DND-41 (cell line): ENCODE results near the gene UBL7.

Source experiments
- CTCF ChIP-seq: IDR thresholded peaks from 2 replicates; pipeline ENCODE4 v1.5.1; 2012; ENCODE audit warnings: borderline replicate concordance, low read length, moderate library complexity, mild to moderate bottlenecking; ENCODE audit not compliant: poor library complexity, severe bottlenecking; ENCODE audit errors: extremely low read depth
- EZH2 ChIP-seq: IDR thresholded peaks from 3 replicates; pipeline ENCODE4 v1.6.1; 2012; ENCODE audit warnings: borderline replicate concordance, low read depth, mild to moderate bottlenecking, moderate library complexity, low read length, inconsistent platforms; ENCODE audit not compliant: severe bottlenecking

GRCh38 chr15:74449643-74450205 is 11.2 kb downstream of the UBL7 start:
- no peak for TF ChIP-seq CTCF
- TF ChIP-seq EZH2, result no peak
